A673 (cell line): ENCODE results near the gene DHPS. TPM values are rescaled to one million over a fixed set of nuclear protein-coding genes. Genes with fewer than 3 reads are reported as not detected.

Experiments used
- BruUV-seq: library from RNA; stranded (reverse); fragments of 400-500 nt; replicated peaks from 2 replicates; lab custom pipeline; 2021; lab: Mats Ljungman, UMichigan
- CTCF ChIA-PET: fragments of 300-600 bp; sonication (Branson Sonifier 250); formaldehyde crosslinking; loops from one replicate; lab custom pipeline; 2022; ENCODE audit warnings: antibody characterized with exemption; lab: Charles Lee
- POLR2A ChIA-PET: fragments of 300-600 bp; sonication (Branson Sonifier 250); formaldehyde crosslinking; loops from one replicate; lab custom pipeline; 2022; ENCODE audit warnings: antibody characterized with exemption; ENCODE audit not compliant: low non-redundant PET; lab: Charles Lee
- DNase-seq: peaks from one replicate; pipeline ENCODE4 v3.0.0-alpha.2; 2015; ENCODE audit warnings: low spot score
- H3K27ac ChIP-seq: fragments of 200-600 bp; sonication (generic); 2 replicates; pipeline ENCODE4 v1.5.1; 2016; ENCODE audit warnings: mixed run types, low read depth, mild to moderate bottlenecking, mixed read lengths, antibody characterized with exemption, low read length; ENCODE audit not compliant: poor library complexity, severe bottlenecking
- H3K27me3 ChIP-seq: fragments of 200-600 bp; sonication (generic); replicated peaks from 2 replicates; pipeline ENCODE4 v1.6.1; 2017; ENCODE audit warnings: mixed run types, low read depth, mild to moderate bottlenecking, mixed read lengths, antibody characterized with exemption, low read length; ENCODE audit not compliant: insufficient read depth, poor library complexity
- H3K36me3 ChIP-seq: fragments of 200-600 bp; sonication (generic); 2 replicates; pipeline ENCODE4 v1.6.1; 2016; ENCODE audit warnings: mixed run types, mild to moderate bottlenecking, mixed read lengths, antibody characterized with exemption, low read length; ENCODE audit not compliant: insufficient read depth, poor library complexity, severe bottlenecking
- H3K4me1 ChIP-seq: fragments of 200-600 bp; sonication (generic); 2 replicates; pipeline ENCODE4 v1.6.1; 2017; ENCODE audit warnings: mixed run types, mild to moderate bottlenecking, mixed read lengths, antibody characterized with exemption, low read length; ENCODE audit not compliant: insufficient read depth, poor library complexity, severe bottlenecking
- H3K4me3 ChIP-seq: fragments of 200-600 bp; sonication (generic); 2 replicates; pipeline ENCODE4 v1.5.1; 2016; ENCODE audit warnings: low read depth, mixed run types, mild to moderate bottlenecking, mixed read lengths, low read length; ENCODE audit not compliant: poor library complexity, severe bottlenecking
- H3K9me3 ChIP-seq: fragments of 200-600 bp; sonication (generic); 2 replicates; pipeline ENCODE4 v1.6.1; 2016; ENCODE audit warnings: mixed run types, low read depth, mild to moderate bottlenecking, mixed read lengths, antibody characterized with exemption, low read length; ENCODE audit not compliant: poor library complexity, severe bottlenecking
- EZH2 ChIP-seq: fragments of 200-600 bp; sonication (generic); IDR thresholded peaks from 2 replicates; pipeline ENCODE4 v1.6.1; 2017; ENCODE audit warnings: borderline replicate concordance, low read depth, mild to moderate bottlenecking, mixed read lengths, antibody characterized with exemption, low read length; ENCODE audit not compliant: poor library complexity, severe bottlenecking
- intact Hi-C: fragments of 100-400 bp; cut with micrococcal nuclease; formaldehyde crosslinking; loops from one replicate; pipeline ENCODE4 v1.10.0; 2022; ENCODE audit not compliant: unreplicated experiment
- total RNA-seq: library from RNA; stranded (reverse); gene quantifications from 2 replicates; pipeline ENCODE4 v1.2.3, GENCODE V29; 2021
- TF ChIP-seq, protein P1 (sequence below): fragments of 300-800, 200-600 bp; sonication (generic); conservative IDR thresholded peaks from 2 replicates; pipeline ENCODE4 v1.5.1; 2017; ENCODE audit warnings: low read depth, mild to moderate bottlenecking, antibody characterized with exemption, low read length, moderate library complexity, mixed read lengths

DHPS gene
- total RNA-seq, 1 experiment from 2014 or later, result 117 TPM

GRCh38 chr19:12696366-12697335, 15.0 kb upstream of the DHPS start, which contains the start of gene FBXW9:
Gene FBXW9 (minus strand): TSS chr19:12696631. CDS start chr19:12696581, 50 bp downstream.
- peaks cover 11% of the 10 kb centered on the region for H3K4me1 ChIP-seq
- H3K4me3 ChIP-seq, result peak within 1 kb of the TSS; percentile 89
- POLR2A ChIA-PET, result interaction anchor here (0.6 kb wide), 2 partner anchors 14 to 1664 kb away, joined by 3 to 8 read pairs; no protein-coding TSS in a partner anchor
- peaks cover 24% of the 10 kb centered on the region for H3K36me3 ChIP-seq
- peak within 1 kb of the TSS; percentile 83 for H3K27ac ChIP-seq
- no peaks in the 10 kb centered on the region for H3K9me3 ChIP-seq
- DNase-seq, result peak; percentile 97
- no peaks in the 10 kb centered on the region for H3K27me3 ChIP-seq
- BruUV-seq, result TSS peak; percentile 98
- CTCF ChIA-PET, result interaction anchor here (0.5 to 1.0 kb wide), 3 partner anchors 64 to 85 kb away, joined by 3 to 7 read pairs (median 3); no protein-coding TSS in a partner anchor
- no peak for TF ChIP-seq EZH2
- TF ChIP-seq, protein P1, sequence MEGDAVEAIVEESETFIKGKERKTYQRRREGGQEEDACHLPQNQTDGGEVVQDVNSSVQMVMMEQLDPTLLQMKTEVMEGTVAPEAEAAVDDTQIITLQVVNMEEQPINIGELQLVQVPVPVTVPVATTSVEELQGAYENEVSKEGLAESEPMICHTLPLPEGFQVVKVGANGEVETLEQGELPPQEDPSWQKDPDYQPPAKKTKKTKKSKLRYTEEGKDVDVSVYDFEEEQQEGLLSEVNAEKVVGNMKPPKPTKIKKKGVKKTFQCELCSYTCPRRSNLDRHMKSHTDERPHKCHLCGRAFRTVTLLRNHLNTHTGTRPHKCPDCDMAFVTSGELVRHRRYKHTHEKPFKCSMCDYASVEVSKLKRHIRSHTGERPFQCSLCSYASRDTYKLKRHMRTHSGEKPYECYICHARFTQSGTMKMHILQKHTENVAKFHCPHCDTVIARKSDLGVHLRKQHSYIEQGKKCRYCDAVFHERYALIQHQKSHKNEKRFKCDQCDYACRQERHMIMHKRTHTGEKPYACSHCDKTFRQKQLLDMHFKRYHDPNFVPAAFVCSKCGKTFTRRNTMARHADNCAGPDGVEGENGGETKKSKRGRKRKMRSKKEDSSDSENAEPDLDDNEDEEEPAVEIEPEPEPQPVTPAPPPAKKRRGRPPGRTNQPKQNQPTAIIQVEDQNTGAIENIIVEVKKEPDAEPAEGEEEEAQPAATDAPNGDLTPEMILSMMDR, result no peak
- intact Hi-C loops, result no loop called here

- H3K9me3 ChIP-seq, result no peaks in the 10 kb centered on the region
- intact Hi-C loops, result no loop called here
- TF ChIP-seq, protein P1, result no peak
- no peak for TF ChIP-seq EZH2
- no peaks in the 10 kb centered on the region for H3K27me3 ChIP-seq
- H3K4me1 ChIP-seq, result peaks cover 11% of the 10 kb centered on the region
- H3K27ac ChIP-seq, result peak overlapping the region; percentile 83
- ChIA-PET CTCF (interaction anchor here (0.5 to 1.0 kb wide), 2 partner anchors 65 to 84 kb away, joined by 3 read pairs; no protein-coding TSS in a partner anchor), POLR2A (interaction anchor here (0.6 kb wide), 1 partner anchor 1664 kb away, joined by 8 read pairs; no protein-coding TSS in a partner anchor)
- BruUV-seq, result no TSS peak
- peak overlapping the region; percentile 89 for H3K4me3 ChIP-seq
- H3K36me3 ChIP-seq, result peaks cover 17% of the 10 kb centered on the region
- DNase-seq, result no peak
These were observed 14.3 kb upstream of the DHPS start for GRCh38 chr19:12695997-12696365.

GRCh38 chr19:12695514-12695913, 13.8 kb upstream of the DHPS start:
- no TSS peak for BruUV-seq
- ChIA-PET POLR2A (interaction anchor here (0.6 kb wide), 1 partner anchor 15 kb away, joined by 3 read pairs; no protein-coding TSS in a partner anchor), CTCF (no interaction called here)
- Histone ChIP-seq H3K27ac (peak overlapping the region; percentile 83), H3K4me3 (peak overlapping the region; percentile 89), H3K36me3 (peaks cover 13% of the 10 kb centered on the region), H3K27me3 (no peaks in the 10 kb centered on the region), H3K4me1 (peaks cover 11% of the 10 kb centered on the region), H3K9me3 (no peaks in the 10 kb centered on the region)
- DNase-seq, result no peak
- intact Hi-C loops, result no loop called here
- no peak for TF ChIP-seq EZH2
- TF ChIP-seq, protein P1, result no peak
